ENCODE results near the gene RABGAP1L.

- no peak for TF ChIP-seq CTCF (IDR thresholded peaks at IDR 0.05)
- TF ChIP-seq POLR2A (IDR thresholded peaks at IDR 0.05): no peak
Observed at GRCh38 chr1:174123843-174124242, 35.5 kb upstream of the RABGAP1L start.

All from lower leg skin (tissue), 3 donors.